ENCODE data around the gene LGALS3BP.

DNA sequence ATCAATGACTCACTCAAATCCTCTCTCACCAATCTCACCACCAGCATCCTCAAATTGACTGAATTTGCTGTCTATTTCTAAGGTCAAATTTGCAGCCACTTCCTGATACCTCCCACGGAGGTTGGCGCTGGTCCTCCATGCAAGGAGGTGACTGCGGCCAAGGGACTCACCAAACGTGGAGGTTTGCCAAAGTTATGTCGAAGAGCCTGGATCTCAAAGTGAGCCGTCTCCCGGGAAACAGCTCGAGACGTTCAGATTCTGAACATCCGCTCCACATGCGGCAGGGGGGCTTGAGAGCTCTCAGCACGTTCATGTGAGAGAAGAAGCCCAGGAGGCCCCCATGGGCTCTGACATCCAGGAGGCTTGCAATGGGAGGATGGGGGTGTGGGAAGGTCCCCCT, 22.6 kb downstream of the LGALS3BP start:
- TF ChIP-seq CTCF (conservative IDR thresholded peaks at IDR 0.05; ENCODE audit: low read depth, low read length) (no peak), NFE2L2 (IDR thresholded peaks at IDR 0.05; ENCODE audit: low read depth, low read length) (no peak), ELK1 (IDR thresholded peaks at IDR 0.05; ENCODE audit: borderline replicate concordance, low read depth, low read length) (no peak), MAFK (IDR thresholded peaks at IDR 0.05; ENCODE audit: low read depth, low read length) (no peak), CEBPB (IDR thresholded peaks at IDR 0.05; ENCODE audit: low read depth, low read length) (no peak), POLR2A (IDR thresholded peaks at IDR 0.05; ENCODE audit: low read depth, low read length) (no peak), BHLHE40 (IDR thresholded peaks at IDR 0.05; ENCODE audit: low read depth, low read length) (no peak)
